ENCODE measurements around the gene NR0B2.

NR0B2 gene

DNA sequence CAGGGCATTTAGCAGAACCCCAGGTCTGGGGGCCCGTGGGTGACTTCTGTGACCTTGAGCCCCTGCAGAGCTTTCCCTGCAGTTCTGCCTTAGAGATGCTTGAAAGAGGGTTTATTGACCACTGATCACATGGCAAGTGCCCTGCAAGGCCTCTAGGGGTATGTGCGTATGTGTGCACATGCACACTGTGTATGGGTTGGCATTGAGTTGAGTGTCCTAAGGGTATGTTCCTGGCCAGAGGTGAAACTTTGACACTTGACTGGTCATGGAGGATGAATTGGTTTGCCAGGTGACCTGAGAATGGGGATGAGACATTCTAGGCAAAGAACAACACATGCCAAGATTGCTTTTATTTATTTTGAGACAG, 24.9 kb upstream of the NR0B2 start:
- TF ChIP-seq, protein P1, sequence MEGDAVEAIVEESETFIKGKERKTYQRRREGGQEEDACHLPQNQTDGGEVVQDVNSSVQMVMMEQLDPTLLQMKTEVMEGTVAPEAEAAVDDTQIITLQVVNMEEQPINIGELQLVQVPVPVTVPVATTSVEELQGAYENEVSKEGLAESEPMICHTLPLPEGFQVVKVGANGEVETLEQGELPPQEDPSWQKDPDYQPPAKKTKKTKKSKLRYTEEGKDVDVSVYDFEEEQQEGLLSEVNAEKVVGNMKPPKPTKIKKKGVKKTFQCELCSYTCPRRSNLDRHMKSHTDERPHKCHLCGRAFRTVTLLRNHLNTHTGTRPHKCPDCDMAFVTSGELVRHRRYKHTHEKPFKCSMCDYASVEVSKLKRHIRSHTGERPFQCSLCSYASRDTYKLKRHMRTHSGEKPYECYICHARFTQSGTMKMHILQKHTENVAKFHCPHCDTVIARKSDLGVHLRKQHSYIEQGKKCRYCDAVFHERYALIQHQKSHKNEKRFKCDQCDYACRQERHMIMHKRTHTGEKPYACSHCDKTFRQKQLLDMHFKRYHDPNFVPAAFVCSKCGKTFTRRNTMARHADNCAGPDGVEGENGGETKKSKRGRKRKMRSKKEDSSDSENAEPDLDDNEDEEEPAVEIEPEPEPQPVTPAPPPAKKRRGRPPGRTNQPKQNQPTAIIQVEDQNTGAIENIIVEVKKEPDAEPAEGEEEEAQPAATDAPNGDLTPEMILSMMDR (IDR thresholded peaks at IDR 0.05; ENCODE audit: insufficient read depth, low read depth, low read length, missing control alignments) = no peak
- no peak for DNase-seq (ENCODE audit: low read depth)
- no peak overlapping the region for H3K4me3 ChIP-seq (ENCODE audit: low read depth, low read length)

GRCh38 chr1:26938004-26938658, 24.4 kb upstream of the NR0B2 start:
- no peak overlapping the region for H3K4me3 ChIP-seq (ENCODE audit: low read depth, low read length)

GRCh38 chr1:26936823-26937222, 23.0 kb upstream of the NR0B2 start:
- TF ChIP-seq, protein P1 (IDR thresholded peaks at IDR 0.05; ENCODE audit: insufficient read depth, low read depth, low read length, missing control alignments) = no peak
- no peak for DNase-seq (ENCODE audit: low read depth)

More at GRCh38 chr1:26938004-26938658, 24.4 kb upstream of the NR0B2 start:
- TF ChIP-seq, protein P1 (IDR thresholded peaks at IDR 0.05; ENCODE audit: insufficient read depth, low read depth, low read length, missing control alignments) = no peak
- DNase-seq (ENCODE audit: low read depth) = no peak

GRCh38 chr1:26932531-26932930, 18.8 kb upstream of the NR0B2 start:
- no peak overlapping the region for H3K4me3 ChIP-seq (ENCODE audit: low read depth, low read length)
- peak; percentile 60 for DNase-seq (ENCODE audit: low read depth)
- TF ChIP-seq, protein P1 (IDR thresholded peaks at IDR 0.05; ENCODE audit: insufficient read depth, low read depth, low read length, missing control alignments) = no peak

More at GRCh38 chr1:26936823-26937222, 23.0 kb upstream of the NR0B2 start:
- H3K4me3 ChIP-seq (ENCODE audit: low read depth, low read length) = no peak overlapping the region

DNA sequence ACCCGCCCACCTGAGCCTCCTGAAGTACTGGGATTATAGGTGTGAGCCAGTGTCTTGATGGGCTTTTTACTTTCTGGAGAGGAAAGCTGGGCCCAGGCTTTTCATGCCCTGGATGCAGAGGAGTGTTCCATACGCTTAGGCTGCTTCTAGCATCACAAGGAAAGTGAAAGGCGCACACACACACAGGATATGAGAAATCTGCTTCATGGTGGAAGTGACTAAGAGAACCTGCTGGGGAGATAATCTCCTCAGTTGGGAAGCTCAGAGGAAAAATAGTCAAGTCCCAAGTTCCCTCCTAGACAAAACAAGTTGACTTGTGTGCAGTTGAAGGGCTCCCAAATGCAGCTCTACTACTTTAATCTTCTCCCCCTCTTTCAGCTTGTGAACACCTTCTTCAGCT, 9.9 kb upstream of the NR0B2 start:
- DNase-seq (ENCODE audit: low read depth) = no peak
- TF ChIP-seq, protein P1 (IDR thresholded peaks at IDR 0.05; ENCODE audit: insufficient read depth, low read depth, low read length, missing control alignments) = no peak
- no peak overlapping the region for H3K4me3 ChIP-seq (ENCODE audit: low read depth, low read length)

DNA sequence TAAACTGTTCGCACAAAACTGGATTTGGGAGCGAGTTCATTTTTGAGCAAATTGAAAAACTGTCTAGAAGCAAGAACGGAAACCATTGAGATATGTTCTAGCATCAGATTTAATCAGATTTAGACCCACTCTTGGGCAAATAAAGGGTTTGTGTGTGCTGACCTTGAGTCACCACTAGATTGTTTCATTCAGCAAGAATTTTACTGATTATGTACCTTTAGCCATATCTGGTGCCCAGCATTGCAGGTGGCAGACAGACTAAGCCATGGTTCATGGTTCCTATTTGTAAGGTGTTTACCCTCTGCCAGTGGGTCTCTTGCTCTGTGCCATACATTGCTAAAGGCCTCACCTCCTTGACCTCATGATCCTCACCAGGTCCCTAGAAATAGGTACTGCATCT, 9.1 kb upstream of the NR0B2 start:
- TF ChIP-seq, protein P1 (IDR thresholded peaks at IDR 0.05; ENCODE audit: insufficient read depth, low read depth, low read length, missing control alignments) = no peak
- peak overlapping the region; percentile 94 for H3K4me3 ChIP-seq (ENCODE audit: low read depth, low read length)
- no peak for DNase-seq (ENCODE audit: low read depth)

GRCh38 chr1:26922431-26922729, 8.6 kb upstream of the NR0B2 start:
- H3K4me3 ChIP-seq (ENCODE audit: low read depth, low read length) = peak overlapping the region; percentile 94
- DNase-seq (ENCODE audit: low read depth) = no peak
- TF ChIP-seq, protein P1 (IDR thresholded peaks at IDR 0.05; ENCODE audit: insufficient read depth, low read depth, low read length, missing control alignments) = no peak

All from GM12865 (cell line).